Stimulated activated CD4-positive, alpha-beta T cell treated with anti-CD3 and anti-CD28 coated beads, Interleukin-12 subunit alpha, Interleukin-12 subunit beta, amount 100 ng/mL, for 48 hours (primary cell): ENCODE results near the gene CPXM2.

Experiments
- DNase-seq, 3 donors: peaks; one replicate each; pipeline ENCODE4 v3.0.0-alpha.2; 2020; ENCODE audit warnings: low read depth in 2 of 3, low spot score in 1 of 3

The CPXM2 gene

DNA sequence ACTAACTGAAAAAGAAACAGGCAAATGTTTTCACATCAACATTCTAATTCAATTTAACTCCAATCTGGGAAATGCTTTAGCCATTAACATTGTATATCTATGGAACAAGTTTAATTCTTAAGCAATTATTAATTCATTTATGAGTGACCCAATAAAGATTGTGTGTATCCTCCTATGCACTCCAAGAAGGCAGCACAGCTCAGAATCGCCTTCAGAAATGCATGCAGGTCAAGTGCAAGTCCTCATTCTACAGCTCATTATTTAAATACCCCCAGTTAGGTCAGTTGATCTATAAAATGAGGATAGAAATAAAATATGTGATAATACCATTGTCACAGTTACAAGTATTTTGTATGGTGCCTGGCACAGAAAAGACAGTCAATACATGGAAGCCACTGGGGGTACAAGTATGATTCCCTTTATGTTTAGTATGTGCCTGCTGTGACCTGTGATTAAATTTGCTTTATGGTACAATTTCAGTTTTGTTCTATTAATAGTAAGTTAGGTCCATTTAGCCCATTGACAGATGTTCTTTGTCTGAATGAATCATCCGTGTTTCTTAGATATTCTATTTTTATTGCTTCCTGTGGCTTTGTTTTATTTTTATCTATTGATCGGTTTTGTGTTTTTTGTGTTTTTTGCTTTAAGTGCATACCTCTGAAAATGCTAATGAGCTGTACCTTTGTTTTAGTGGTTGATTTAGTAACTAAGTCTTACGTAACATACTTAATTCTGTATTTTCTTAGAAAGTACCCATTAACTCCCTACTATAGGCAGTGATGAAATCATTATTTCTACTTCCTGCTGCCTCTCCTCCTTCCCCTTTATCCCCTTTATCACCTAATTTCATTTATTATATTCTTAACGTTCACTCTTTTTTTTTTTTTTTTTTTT, 42.8 kb downstream of the CPXM2 start:
- DNase-seq = no peak

DNA sequence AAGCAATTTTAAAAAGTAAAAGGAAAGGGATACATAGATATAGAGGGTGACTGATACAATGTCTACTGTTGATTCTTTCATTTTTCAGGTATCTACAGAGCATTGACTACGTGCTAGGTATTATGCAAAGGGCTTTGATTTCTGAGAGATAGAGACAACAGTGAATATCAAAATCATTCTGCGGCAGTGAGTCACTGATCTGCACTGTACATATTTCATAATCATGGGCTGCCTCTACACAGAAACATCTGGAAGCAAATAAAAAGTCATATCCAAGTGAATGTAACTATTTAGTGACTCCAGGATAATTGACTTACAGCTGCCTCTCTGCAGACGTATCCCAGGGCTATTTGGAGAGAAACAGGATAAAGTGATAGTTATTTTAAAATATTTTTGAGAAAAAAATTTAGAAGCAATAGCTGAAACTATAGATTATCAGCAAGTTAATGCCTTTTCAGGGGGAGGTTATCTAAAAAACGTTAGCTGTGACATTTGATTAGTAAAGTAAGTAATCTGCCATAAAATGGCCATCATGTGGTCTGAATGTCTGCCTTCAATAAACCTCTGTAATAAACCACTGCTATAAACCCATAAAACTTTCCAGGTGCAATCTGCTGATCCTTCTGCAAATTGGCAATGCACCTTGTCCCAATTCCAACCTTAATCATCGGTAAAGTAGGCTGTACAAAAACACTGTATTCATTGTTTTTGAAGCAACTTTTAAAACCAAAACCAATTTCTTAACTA, 43.7 kb downstream of the CPXM2 start:
- no peak for DNase-seq

DNA sequence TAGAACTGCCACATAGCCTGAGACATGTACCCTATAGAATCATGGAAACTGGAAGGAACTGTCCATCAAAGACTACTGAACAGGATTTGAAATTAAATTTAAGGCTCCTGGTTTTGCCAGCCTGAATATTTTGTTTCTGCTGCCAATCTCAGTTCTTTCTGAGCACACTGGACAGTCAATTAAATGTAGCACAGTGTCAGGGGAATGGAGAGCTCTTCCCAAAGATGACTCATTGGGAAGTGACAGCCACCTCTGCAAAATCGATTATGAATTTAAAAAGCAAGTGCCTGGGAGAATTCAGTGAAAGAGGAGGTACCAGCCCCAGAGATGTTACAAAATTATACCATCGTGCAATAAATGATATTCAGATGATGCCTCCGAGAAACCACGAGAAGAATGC, 47.8 kb downstream of the CPXM2 start:
- no peak for DNase-seq

DNA sequence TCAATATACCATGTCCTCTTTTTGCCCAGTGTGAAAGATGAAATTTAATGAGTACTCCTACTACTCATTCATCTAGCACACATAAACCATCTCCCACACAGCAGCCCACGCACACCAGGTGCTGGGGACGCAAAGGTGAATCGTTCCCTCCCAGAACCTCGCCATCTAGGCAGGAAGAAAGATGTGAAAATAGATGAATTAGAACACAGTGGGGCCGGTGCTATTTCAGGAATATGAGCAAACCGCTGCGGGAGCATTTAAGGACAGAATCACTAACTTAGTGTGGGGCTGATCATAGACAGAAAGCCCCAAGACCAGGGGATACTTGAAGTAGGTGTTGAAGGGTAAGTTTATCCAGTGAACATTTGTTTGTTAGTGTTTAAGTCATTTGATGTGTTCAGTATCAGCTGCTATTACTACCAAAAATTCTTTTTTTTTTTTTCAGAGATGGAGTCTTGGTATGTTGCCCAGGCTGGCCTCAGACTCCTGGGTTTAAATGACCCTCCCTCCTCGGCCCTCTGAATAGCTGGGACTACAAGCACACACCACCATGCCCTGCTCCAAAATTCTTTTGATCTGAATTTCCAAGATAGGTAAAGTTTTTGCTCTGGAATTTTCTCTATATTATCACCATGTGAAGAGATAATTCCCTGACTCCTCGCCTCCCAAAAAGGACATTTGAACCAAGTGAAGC, 48.8 kb downstream of the CPXM2 start:
- no peak for DNase-seq

DNA sequence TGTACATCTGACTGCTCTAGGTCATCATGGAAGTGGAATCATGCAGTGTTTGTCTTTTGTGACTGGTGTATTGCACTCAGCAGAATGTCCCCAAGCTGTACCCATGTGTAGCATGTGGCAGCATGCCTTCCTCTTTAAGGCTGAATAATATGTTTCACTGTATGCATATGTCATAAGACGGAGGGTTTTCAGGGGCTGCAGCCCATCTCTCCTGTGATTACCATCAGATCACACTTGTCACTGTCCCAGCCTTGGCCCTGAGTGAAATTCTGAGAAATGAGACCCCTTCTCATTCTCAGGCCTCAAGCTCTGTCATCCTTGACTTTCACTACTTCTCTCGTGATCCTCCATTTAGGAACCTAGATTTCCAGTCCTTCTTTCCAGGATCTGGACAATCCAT, 50.0 kb downstream of the CPXM2 start:
- DNase-seq = no peak

DNA sequence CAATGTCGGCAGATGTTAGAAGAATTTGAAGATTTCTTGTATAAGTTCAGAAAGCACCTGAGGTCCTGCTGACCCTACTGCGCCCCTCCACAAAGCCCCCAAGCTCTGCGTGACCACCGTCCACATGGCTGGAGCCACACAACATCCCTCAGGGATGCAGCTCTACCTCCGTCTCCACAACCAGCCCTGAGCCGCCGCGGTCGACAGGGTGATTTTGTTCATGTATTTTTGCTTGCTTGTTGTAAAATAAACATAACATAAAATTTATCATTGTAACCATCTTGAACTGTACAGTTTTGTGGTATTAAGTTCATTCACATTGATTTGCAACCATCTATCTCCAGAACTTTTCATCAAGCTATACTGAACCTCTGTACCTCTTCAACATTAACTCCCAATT, 50.5 kb downstream of the CPXM2 start:
- no peak for DNase-seq

DNA sequence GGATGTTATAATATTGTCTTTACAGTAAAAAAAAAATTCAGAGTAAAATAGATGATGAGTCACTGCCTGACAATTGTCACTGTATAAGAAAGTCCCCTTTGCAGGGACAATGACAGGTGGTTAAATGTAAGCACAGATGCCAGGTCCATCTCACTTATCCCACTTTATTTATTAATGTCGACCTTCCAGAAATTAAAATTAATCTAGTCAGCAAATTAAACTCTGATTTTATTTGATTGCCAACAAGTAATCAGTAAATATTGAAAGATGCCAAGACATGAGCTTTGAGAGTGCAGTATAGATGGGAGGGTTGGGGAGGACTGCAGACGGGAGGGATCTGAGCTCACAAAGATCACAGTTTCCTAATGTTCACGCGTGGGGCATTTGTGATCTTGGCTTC, 50.9 kb downstream of the CPXM2 start:
- DNase-seq = no peak

DNA sequence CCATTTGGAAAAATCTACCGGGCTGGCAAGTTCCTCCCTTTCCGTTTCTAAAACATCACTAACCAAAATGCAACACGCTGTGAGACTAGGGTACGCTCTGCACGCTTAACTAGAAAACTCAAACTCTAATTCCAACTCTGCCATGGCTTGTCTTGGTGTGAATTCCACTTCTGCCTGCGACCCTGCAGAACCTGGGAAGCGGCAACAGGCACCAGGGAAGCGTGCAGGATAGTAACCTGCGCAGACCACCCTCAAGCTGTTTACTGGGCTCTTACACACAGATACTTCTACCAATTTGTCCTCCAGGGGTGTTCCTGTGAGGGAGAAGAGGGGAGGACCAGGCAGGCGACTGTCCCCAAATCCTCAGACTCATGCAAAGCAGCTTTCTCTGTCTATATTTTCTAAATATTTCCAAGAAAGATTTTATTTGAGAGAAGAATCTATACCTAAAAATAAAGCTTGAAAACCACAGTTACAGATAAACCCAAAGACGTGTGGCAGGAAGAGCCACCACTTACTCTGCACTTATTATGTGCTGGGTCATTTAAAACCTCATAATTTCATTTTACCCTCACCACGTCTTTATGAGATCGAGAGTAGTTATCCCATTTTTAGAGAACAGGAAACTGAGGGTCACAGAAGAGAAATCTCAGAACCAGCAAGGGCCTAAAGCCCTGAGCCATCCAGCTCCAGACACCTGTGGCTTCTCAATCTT, 52.9 kb downstream of the CPXM2 start:
- no peak for DNase-seq

DNA sequence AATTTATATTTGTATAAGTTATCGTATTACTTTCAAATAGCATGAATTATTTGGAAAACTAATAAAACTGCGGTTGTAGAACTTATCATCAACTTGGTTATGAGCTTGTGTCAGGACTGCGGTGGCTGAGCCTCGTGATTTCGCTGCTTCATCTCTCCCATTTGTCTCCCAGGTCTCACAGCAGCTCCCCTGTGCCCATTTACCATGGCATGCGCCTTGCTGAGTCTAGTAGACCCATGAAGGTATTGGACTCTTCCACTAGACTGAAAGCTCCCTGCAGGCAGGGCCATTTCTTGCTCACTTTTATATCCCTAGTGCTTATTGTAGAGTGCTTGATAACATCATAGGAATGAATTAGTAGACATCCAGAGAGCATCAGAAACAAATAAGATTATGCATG, 53.9 kb downstream of the CPXM2 start:
- DNase-seq = no peak

DNA sequence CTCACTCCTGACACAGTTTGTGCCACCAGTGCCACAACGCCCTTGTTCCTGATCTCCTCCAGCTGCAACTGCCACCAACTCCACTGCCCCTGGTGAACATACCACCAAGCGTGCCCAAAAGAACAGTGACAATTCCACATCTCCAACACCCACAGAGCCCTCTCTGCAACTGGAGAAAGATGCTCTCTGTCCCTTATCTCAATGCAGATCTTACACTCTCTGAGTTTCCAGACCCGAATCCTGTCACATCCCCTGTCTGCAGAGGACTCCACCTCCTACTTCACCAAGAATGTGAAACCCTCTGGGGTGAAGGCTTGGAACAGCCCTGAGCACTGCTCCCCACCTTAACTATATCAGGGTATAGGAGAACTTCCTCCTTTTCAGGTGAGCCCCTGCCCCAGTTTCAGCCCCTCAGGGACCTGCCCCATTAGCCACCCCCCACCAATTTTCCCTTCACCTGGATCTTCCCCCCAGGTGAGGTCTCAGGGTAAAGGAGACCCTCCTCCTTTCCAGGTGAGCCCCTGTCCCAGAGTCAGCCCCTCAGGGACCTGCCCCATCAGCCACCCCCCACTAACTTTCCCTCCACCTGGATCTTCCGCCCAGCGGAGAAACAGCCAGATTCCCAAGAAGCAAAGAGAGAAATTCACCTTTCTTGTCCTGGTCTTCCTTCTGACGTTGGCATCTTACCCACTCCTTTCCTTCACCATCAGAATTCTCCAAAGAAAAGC, 55.0 kb downstream of the CPXM2 start:
- DNase-seq = no peak

DNA sequence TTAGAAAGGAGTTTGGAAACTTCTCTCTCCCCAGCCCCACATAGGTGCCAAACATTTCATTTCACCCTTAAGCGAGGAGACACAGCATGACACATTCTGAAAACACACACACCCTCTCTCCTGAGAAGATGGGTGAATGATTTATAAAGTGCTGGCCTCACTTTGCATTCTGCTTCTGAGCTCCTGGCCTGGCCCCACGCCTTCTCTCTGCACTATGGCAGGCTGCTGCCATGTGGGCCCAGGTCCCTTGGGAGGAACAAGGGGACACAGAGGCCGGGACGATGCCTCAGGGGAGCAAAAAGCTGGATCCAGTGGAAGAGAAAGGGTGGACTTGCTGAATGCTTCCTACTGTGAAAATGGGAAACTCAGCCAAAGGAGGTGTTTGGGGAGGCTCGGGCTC, 56.0 kb downstream of the CPXM2 start:
- no peak for DNase-seq

DNA sequence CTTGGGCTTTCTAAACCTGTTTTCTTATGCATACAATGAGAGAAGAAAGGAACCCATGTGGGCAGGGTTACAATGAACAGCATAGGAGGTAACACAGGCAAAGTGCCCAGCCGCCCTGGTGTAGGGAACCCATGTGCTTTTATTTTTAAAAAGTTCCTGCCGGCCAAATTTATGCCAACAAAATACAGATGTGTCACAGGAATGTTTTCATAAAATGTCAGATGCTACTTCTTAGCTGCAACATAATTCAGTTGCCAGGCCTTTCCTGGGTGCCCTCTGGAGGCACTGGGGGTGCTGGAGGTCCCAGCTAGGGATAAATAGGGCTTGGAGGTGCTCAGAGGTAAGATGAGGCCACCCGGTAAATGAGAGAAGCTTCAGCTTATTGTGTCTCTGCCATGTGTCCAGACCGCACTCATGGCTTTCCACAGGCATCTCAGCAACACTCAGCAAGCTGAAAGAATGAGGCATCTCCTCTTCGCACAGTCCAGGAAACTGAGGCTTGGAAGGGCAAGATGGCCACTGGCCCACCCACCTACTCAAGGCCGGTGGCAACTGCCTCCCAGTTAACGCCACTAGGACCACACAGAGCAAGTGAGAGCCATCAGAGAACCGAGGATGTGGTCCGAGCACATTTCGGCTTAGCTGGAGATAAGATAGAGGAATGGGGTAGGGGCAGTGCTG, 58.3 kb downstream of the CPXM2 start:
- no peak for DNase-seq

DNA sequence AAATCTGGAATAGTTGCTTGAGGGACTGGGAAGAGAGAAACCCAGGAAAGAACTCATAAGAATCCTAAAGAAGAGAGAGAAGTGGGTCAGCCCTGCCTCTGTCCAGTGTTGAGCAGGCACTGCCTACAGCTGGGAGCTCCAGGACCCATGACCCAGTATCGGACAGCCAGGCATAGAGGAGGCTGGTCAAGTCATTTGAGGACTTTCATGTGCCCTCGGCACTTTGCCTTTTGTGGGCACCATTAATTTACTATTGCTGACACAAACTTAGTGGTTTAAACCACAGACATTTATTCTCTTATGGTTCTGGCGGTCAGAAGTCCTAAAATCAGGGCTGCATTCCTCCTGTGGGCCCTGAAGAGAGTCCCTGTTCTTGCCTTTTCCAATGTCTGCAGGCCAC, 60.3 kb downstream of the CPXM2 start:
- no peak for DNase-seq

DNA sequence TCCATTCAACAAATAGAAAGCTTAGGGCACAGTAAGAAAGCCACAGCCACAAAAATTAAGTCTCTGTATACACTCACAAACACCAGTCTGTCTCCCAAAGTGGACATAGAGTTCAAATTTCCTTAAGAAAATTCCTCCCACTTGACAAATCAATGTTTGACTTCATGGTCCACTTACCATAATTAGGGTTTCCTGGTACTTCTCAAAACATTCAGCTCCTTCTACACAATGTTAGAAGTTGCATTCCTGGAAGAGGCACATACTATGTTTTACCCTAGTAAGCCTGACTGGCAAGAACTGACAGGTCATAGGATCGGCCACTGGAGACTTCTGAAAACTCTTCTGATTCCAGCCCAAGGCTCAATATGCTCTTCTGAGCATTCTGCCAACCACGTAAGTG, 70.5 kb downstream of the CPXM2 start:
- no peak for DNase-seq

DNA sequence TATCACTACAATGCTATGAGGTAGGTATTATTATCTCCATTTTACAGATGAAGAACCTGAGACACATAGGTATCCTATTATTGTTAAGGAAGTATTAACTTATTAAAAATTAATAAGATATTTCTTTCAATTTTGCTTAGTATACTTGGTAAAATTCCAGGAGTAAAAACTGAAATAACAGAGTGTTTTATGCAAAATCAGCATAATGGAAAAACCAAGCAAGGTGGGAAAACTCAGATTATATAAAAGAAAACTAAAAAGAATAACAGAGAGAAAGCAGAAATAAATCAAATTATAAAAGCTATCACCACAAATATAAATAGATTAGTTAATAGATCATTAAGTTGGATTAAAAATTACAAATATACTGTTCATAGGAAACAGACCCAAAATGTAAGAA, 82.0 kb downstream of the CPXM2 start:
- DNase-seq = no peak

DNA sequence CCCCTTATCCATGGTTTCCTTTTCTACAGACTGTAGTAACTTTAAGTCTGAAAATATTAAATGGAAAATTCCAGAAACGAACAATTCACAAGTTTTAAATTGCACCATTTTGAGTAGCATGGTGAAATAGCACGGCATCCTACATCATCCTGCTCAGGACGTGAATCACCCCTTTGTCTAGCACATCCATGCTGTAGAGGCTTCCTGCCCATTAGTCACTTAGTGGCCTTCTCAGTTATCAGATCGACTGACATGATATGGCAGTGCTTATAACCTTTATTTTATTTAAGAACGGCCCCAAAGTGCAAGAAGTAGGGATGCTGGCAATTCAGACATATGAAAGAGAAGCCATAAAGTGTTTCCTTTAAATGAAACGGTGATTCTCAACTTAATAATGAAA, 82.7 kb downstream of the CPXM2 start:
- DNase-seq = no peak

DNA sequence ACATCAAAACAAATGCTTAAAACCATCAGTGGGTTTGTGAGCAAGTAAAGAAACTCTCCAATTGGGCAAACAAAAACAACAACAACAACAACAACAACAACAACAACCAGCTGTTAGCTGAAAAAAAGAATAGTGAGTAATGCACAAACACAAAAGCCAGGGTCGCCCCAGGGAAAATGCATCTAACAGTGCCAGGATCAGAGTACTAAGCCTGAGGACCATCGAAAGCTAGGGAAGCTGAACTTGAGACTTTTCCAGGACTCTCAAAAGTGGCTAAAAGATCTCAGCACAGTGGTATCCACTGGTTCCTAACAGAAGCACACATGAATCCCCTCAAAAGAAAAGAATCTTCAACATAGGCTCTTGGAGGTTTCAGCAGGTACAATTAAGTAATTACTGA, 83.3 kb downstream of the CPXM2 start:
- no peak for DNase-seq

DNA sequence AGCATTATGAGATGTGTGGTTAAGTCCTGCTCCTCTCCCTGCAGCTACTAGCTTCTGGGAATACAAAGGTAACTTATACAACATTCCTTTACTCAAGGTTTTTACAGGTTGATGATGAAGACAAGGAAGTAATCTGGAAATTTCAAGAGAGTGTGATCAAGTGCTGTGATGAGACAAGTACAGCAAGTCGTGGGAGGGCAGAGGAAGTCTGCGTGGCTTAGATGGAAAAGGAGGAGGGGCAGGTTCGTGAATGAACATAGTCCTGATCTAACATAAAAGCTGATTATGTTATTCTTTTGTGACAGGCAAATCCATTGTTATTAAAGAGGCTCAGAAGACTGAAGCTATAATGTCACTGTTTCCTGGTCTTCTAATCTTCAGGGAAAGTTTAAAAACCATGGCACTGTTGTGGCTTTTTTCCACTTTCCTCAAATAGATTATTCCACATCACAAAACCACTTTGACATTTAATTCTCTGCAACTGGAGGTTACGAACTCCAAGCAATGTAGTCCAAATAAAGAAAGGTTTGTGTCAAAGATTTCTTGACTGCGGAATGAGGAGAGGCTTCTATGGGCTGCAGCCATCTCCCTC, 84.1 kb downstream of the CPXM2 start:
- DNase-seq = no peak

DNA sequence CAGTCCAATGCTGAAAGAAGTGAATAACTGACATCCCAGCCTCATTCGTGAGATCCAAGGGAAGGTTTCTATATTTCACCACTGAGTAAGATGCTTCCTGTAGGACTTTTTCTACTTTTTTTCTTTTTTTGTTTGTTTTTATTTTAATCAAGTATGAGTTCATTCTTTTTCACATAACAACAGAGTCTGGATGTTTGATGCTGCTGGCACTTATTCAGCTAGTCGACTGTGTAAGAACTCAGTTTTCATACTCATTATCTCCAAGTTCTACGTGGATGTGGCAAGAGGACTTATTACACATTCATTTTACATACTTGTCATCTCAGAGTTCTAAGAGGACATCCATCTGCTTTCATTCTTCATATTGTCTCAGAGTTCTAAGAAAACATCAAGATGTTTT, 86.9 kb downstream of the CPXM2 start:
- no peak for DNase-seq

DNA sequence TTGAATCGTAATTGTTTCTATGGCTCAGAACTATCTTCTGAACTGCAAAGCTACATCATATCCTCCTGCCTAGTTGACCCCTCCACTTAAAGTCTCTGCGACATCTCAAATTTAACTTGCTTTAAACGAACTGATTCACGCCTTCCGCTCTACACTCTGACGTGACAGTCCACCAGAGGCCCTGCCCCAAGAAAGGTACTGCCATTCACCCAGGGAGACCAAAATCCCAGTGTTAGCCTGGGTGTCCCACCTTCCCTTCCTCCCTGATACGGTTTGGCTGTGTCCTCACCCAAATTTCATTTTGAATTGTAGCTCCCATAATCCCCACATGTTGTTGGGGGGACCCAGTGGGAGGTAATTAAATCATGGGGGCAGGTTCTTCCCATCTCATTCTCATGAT, 90.8 kb downstream of the CPXM2 start:
- no peak for DNase-seq
